ENCODE results near the gene UPK3BL1. TPM values are rescaled to one million over a fixed set of nuclear protein-coding genes. Genes with fewer than 3 reads are reported as not detected.
"Not testable (repeated sequence)": the region's sequence is repeated elsewhere in the genome, so short reads cannot be mapped to it uniquely, and the experiment has no call there.

UPK3BL1 gene
- polyA plus RNA-seq (2013, experiment 1 of 2), result 5.4 TPM
- polyA plus RNA-seq (2013, experiment 2 of 2), result 6.2 TPM

GRCh38 chr7:102642691-102643090 lies at the start of gene UPK3BL1:
Gene UPK3BL1, minus strand, starts transcription at chr7:102642791. Its CDS starts 50 bp downstream, at chr7:102642741.
- not testable (repeated sequence) for H2BK15ac ChIP-seq (ENCODE audit: low read length); H3K4me2 ChIP-seq (ENCODE audit: insufficient read depth, low read length, poor library complexity, severe bottlenecking); H3K23ac ChIP-seq (ENCODE audit: low read depth, low read length, poor library complexity); DNase-seq (ENCODE audit: low spot score); H3K79me1 ChIP-seq (ENCODE audit: low read depth, low read length); H2AFZ ChIP-seq (ENCODE audit: low read length); H2BK120ac ChIP-seq (ENCODE audit: low read depth, low read length); H3K18ac ChIP-seq (ENCODE audit: low read length); H3K4me1 ChIP-seq (ENCODE audit: control insufficient read depth in 2 of 2, insufficient read depth in 1 of 2, low read depth in 1 of 2, low read length in 2 of 2); H2BK5ac ChIP-seq (ENCODE audit: low read length); H4K91ac ChIP-seq (ENCODE audit: low read depth, low read length, poor library complexity); H2AK5ac ChIP-seq (ENCODE audit: low read depth, low read length); H4K8ac ChIP-seq (ENCODE audit: low read depth, low read length); H3K4ac ChIP-seq (ENCODE audit: low read length); H3K36me3 ChIP-seq (replicated peaks in 1 of 2; ENCODE audit: control insufficient read depth in 2 of 2, insufficient read depth in 2 of 2, low read length in 2 of 2); H3K4me3 ChIP-seq (ENCODE audit: low read length in 2 of 2); H3K9ac ChIP-seq (ENCODE audit: low read depth, low read length, poor library complexity); H3K14ac ChIP-seq (ENCODE audit: low read length); H2BK12ac ChIP-seq (ENCODE audit: low read length); H3K9me3 ChIP-seq (replicated peaks in 1 of 2; ENCODE audit: control insufficient read depth in 2 of 2, insufficient read depth in 1 of 2, low read depth in 1 of 2, low read length in 2 of 2); H3K27me3 ChIP-seq (ENCODE audit: control insufficient read depth in 3 of 3, insufficient read depth in 3 of 3, low read depth in 1 of 3, low read length in 3 of 3); H3K27ac ChIP-seq (replicated peaks; ENCODE audit: low read length)
- no CpG with 5 or more reads among the region's 9 CpGs for WGBS, 2 donors (ENCODE audit: extremely low coverage in 2 of 2, insufficient read length in 2 of 2, insufficient replicate concordance in 1 of 2)

- not testable (repeated sequence) for H3K4me1 ChIP-seq (ENCODE audit: control insufficient read depth in 2 of 2, insufficient read depth in 1 of 2, low read depth in 1 of 2, low read length in 2 of 2); H2AK5ac ChIP-seq (ENCODE audit: low read depth, low read length); H3K27ac ChIP-seq (replicated peaks; ENCODE audit: low read length); H2BK12ac ChIP-seq (ENCODE audit: low read length); H3K4ac ChIP-seq (ENCODE audit: low read length); DNase-seq (ENCODE audit: low spot score); H3K4me2 ChIP-seq (ENCODE audit: insufficient read depth, low read length, poor library complexity, severe bottlenecking); H2BK5ac ChIP-seq (ENCODE audit: low read length); H4K8ac ChIP-seq (ENCODE audit: low read depth, low read length); H3K9me3 ChIP-seq (replicated peaks in 1 of 2; ENCODE audit: control insufficient read depth in 2 of 2, insufficient read depth in 1 of 2, low read depth in 1 of 2, low read length in 2 of 2); H3K14ac ChIP-seq (ENCODE audit: low read length); H3K27me3 ChIP-seq (ENCODE audit: control insufficient read depth in 3 of 3, insufficient read depth in 3 of 3, low read depth in 1 of 3, low read length in 3 of 3); H3K79me1 ChIP-seq (ENCODE audit: low read depth, low read length); H4K91ac ChIP-seq (ENCODE audit: low read depth, low read length, poor library complexity); H2BK120ac ChIP-seq (ENCODE audit: low read depth, low read length); H3K36me3 ChIP-seq (replicated peaks in 1 of 2; ENCODE audit: control insufficient read depth in 2 of 2, insufficient read depth in 2 of 2, low read length in 2 of 2); H3K18ac ChIP-seq (ENCODE audit: low read length); H3K23ac ChIP-seq (ENCODE audit: low read depth, low read length, poor library complexity); H2AFZ ChIP-seq (ENCODE audit: low read length); H2BK15ac ChIP-seq (ENCODE audit: low read length); H3K9ac ChIP-seq (ENCODE audit: low read depth, low read length, poor library complexity); H3K4me3 ChIP-seq (ENCODE audit: low read length in 2 of 2)
- no CpG with 5 or more reads among the region's 6 CpGs for WGBS, 2 donors (ENCODE audit: extremely low coverage in 2 of 2, insufficient read length in 2 of 2, insufficient replicate concordance in 1 of 2)
Observed at GRCh38 chr7:102690602-102691001, 48.0 kb upstream of the UPK3BL1 start.

GRCh38 chr7:102689436-102690282 lies 47.1 kb upstream of the UPK3BL1 start:
- H2BK15ac ChIP-seq (ENCODE audit: low read length); H2BK5ac ChIP-seq (ENCODE audit: low read length); DNase-seq (ENCODE audit: low spot score); H3K9me3 ChIP-seq (replicated peaks in 1 of 2; ENCODE audit: control insufficient read depth in 2 of 2, insufficient read depth in 1 of 2, low read depth in 1 of 2, low read length in 2 of 2); H3K9ac ChIP-seq (ENCODE audit: low read depth, low read length, poor library complexity); H2AK5ac ChIP-seq (ENCODE audit: low read depth, low read length); H4K91ac ChIP-seq (ENCODE audit: low read depth, low read length, poor library complexity); H3K14ac ChIP-seq (ENCODE audit: low read length); H3K27me3 ChIP-seq (ENCODE audit: control insufficient read depth in 3 of 3, insufficient read depth in 3 of 3, low read depth in 1 of 3, low read length in 3 of 3); H3K36me3 ChIP-seq (replicated peaks in 1 of 2; ENCODE audit: control insufficient read depth in 2 of 2, insufficient read depth in 2 of 2, low read length in 2 of 2); H3K4me1 ChIP-seq (ENCODE audit: control insufficient read depth in 2 of 2, insufficient read depth in 1 of 2, low read depth in 1 of 2, low read length in 2 of 2); H2BK120ac ChIP-seq (ENCODE audit: low read depth, low read length); H4K8ac ChIP-seq (ENCODE audit: low read depth, low read length); H3K18ac ChIP-seq (ENCODE audit: low read length); H3K79me1 ChIP-seq (ENCODE audit: low read depth, low read length); H3K23ac ChIP-seq (ENCODE audit: low read depth, low read length, poor library complexity); H3K4ac ChIP-seq (ENCODE audit: low read length); H3K27ac ChIP-seq (replicated peaks; ENCODE audit: low read length); H2BK12ac ChIP-seq (ENCODE audit: low read length); H3K4me3 ChIP-seq (ENCODE audit: low read length in 2 of 2); H2AFZ ChIP-seq (ENCODE audit: low read length): not testable (repeated sequence)
- no CpG with 5 or more reads among the region's 74 CpGs for WGBS, 2 donors (ENCODE audit: extremely low coverage in 2 of 2, insufficient read length in 2 of 2, insufficient replicate concordance in 1 of 2)
- H3K4me2 ChIP-seq (ENCODE audit: insufficient read depth, low read length, poor library complexity, severe bottlenecking), result peak overlapping the region; percentile 25

- H3K27me3 ChIP-seq (ENCODE audit: control insufficient read depth in 3 of 3, insufficient read depth in 3 of 3, low read depth in 1 of 3, low read length in 3 of 3); H3K79me1 ChIP-seq (ENCODE audit: low read depth, low read length); H3K9me3 ChIP-seq (replicated peaks in 1 of 2; ENCODE audit: control insufficient read depth in 2 of 2, insufficient read depth in 1 of 2, low read depth in 1 of 2, low read length in 2 of 2); H3K18ac ChIP-seq (ENCODE audit: low read length); H4K8ac ChIP-seq (ENCODE audit: low read depth, low read length); H3K4me1 ChIP-seq (ENCODE audit: control insufficient read depth in 2 of 2, insufficient read depth in 1 of 2, low read depth in 1 of 2, low read length in 2 of 2); H3K4me3 ChIP-seq (ENCODE audit: low read length in 2 of 2); H2BK15ac ChIP-seq (ENCODE audit: low read length); H4K91ac ChIP-seq (ENCODE audit: low read depth, low read length, poor library complexity); H3K9ac ChIP-seq (ENCODE audit: low read depth, low read length, poor library complexity); H3K14ac ChIP-seq (ENCODE audit: low read length); H3K36me3 ChIP-seq (replicated peaks in 1 of 2; ENCODE audit: control insufficient read depth in 2 of 2, insufficient read depth in 2 of 2, low read length in 2 of 2); H2BK5ac ChIP-seq (ENCODE audit: low read length); H2BK120ac ChIP-seq (ENCODE audit: low read depth, low read length); H3K27ac ChIP-seq (replicated peaks; ENCODE audit: low read length); H3K4ac ChIP-seq (ENCODE audit: low read length); H2AFZ ChIP-seq (ENCODE audit: low read length); H2BK12ac ChIP-seq (ENCODE audit: low read length); H2AK5ac ChIP-seq (ENCODE audit: low read depth, low read length); H3K4me2 ChIP-seq (ENCODE audit: insufficient read depth, low read length, poor library complexity, severe bottlenecking); DNase-seq (ENCODE audit: low spot score); H3K23ac ChIP-seq (ENCODE audit: low read depth, low read length, poor library complexity): not testable (repeated sequence)
- WGBS, 2 donors (ENCODE audit: extremely low coverage in 2 of 2, insufficient read length in 2 of 2, insufficient replicate concordance in 1 of 2), result no CpG with 5 or more reads among the region's 37 CpGs
Observed at GRCh38 chr7:102688299-102689036, 45.9 kb upstream of the UPK3BL1 start.

Data from neuronal stem cell (in vitro differentiated cells).